SK-N-SH (cell line): ENCODE results near the gene ARID3A. TPM values are rescaled to one million over a fixed set of nuclear protein-coding genes. Genes with fewer than 3 reads are reported as not detected.

Experiments
- CTCF ChIA-PET: fragments of 300-600, 350-600 bp; formaldehyde crosslinking; extraction: SDS; loops from one replicate; lab custom pipeline; 2021; lab: Yijun Ruan, JAX
- POLR2A ChIA-PET: fragments of 350-600 bp; sonication (Branson Sonifier 250); formaldehyde crosslinking; extraction: SDS; loops from one replicate; lab custom pipeline; 2020; ENCODE audit warnings: antibody characterized with exemption, inconsistent platforms; lab: Yijun Ruan, JAX
- DNase-seq: peaks from one replicate; pipeline ENCODE4 v3.0.0; 2012
- H2AFZ ChIP-seq: fragments of 200-600 bp; sonication (generic); 2 replicates; pipeline ENCODE4 v1.8.1; 2016; ENCODE audit warnings: antibody characterized with exemption, mild to moderate bottlenecking, low read depth
- H3F3A ChIP-seq: fragments of 200-600 bp; sonication (generic); replicated peaks from 2 replicates; pipeline ENCODE3; 2016; ENCODE audit warnings: antibody characterized with exemption, mild to moderate bottlenecking; ENCODE audit not compliant: insufficient read depth
- H3K27ac ChIP-seq, 2 experiments: fragments of 200-500 bp in 1 of 2; fragments of 200-600 bp in 1 of 2; sonication (Bioruptor generic) in 1 of 2; sonication (generic), shearing (Covaris generic) in 1 of 2; 2 replicates each; pipeline versions ENCODE4 v1.5.1 to v1.6.1; 2014 to 2016; ENCODE audit warnings: low read depth in 2 of 2, inconsistent platforms in 1 of 2, low read length in 1 of 2, mild to moderate bottlenecking in 1 of 2, mixed read lengths in 1 of 2
- H3K27me3 ChIP-seq: fragments of 200-600 bp; sonication (generic), shearing (Covaris generic); 2 replicates; pipeline ENCODE4 v1.6.1; 2016; ENCODE audit warnings: mixed run types; ENCODE audit not compliant: insufficient read depth
- H3K36me3 ChIP-seq, 2 experiments: fragments of 200-500 bp in 1 of 2; fragments of 200-600 bp in 1 of 2; sonication (Bioruptor generic) in 1 of 2; sonication (generic) in 1 of 2; replicated peaks in 1 of 2; 2 replicates each; pipeline versions ENCODE3 to v1.5.1; 2014 to 2016; ENCODE audit warnings: low read length in 1 of 2, mild to moderate bottlenecking in 1 of 2; ENCODE audit not compliant: insufficient read depth in 2 of 2, control insufficient read depth in 1 of 2
- H3K4me1 ChIP-seq, 2 experiments: fragments of 200-500 bp in 1 of 2; fragments of 200-600 bp in 1 of 2; sonication (Bioruptor generic) in 1 of 2; sonication (generic), shearing (Covaris generic) in 1 of 2; 2 replicates each; pipeline versions ENCODE4 v1.5.1 to v1.6.1; 2014 to 2016; ENCODE audit warnings: low read depth in 1 of 2, low read length in 1 of 2, mixed run types in 1 of 2; ENCODE audit not compliant: insufficient read depth in 2 of 2, control insufficient read depth in 1 of 2
- H3K4me2 ChIP-seq: fragments of 200-600 bp; sonication (generic), shearing (Covaris generic); 2 replicates; pipeline ENCODE4 v1.6.1; 2017; ENCODE audit warnings: mixed run types
- H3K4me3 ChIP-seq, 2 experiments: fragments of 200-500 bp in 1 of 2; fragments of 200-600 bp in 1 of 2; sonication (Bioruptor generic) in 1 of 2; sonication (generic), shearing (Covaris generic) in 1 of 2; 2 replicates each; pipeline versions ENCODE4 v1.5.1 to v1.8.1; 2014 to 2016; ENCODE audit warnings: low read depth in 2 of 2, inconsistent platforms in 1 of 2, low read length in 1 of 2, mild to moderate bottlenecking in 1 of 2, mixed read lengths in 1 of 2, moderate library complexity in 1 of 2
- H3K79me2 ChIP-seq: fragments of 200-600 bp; sonication (generic); 2 replicates; pipeline ENCODE4 v1.8.1; 2017; ENCODE audit warnings: mild to moderate bottlenecking; ENCODE audit not compliant: insufficient read depth
- H3K9ac ChIP-seq: fragments of 200-600 bp; sonication (generic); 2 replicates; pipeline ENCODE4 v1.6.1; 2017; ENCODE audit warnings: mixed run types
- H3K9me2 ChIP-seq: fragments of 200-600 bp; sonication (generic); 2 replicates; pipeline ENCODE4 v1.6.1; 2017; ENCODE audit warnings: mixed run types
- H3K9me3 ChIP-seq: fragments of 200-600 bp; sonication (generic); 2 replicates; pipeline ENCODE4 v1.6.1; 2017; ENCODE audit warnings: mixed run types, mild to moderate bottlenecking, moderate library complexity
- H4K20me1 ChIP-seq: fragments of 200-600 bp; sonication (generic); 2 replicates; pipeline ENCODE4 v1.6.1; 2017; ENCODE audit warnings: mild to moderate bottlenecking, mixed run types; ENCODE audit not compliant: insufficient read depth
- CHD2 ChIP-seq: fragments of 150-350 bp; IDR thresholded peaks from 2 replicates; pipeline ENCODE4 v1.6.1; 2018; ENCODE audit warnings: low read length; ENCODE audit not compliant: partially characterized antibody
- ELF1 ChIP-seq: IDR thresholded peaks from 2 replicates; pipeline ENCODE4 v1.4.0; 2012
- EP300 ChIP-seq, 2 experiments: IDR thresholded peaks; 2 replicates each; pipeline versions ENCODE4 v1.4.0 to v1.6.1; 2012; ENCODE audit warnings: borderline replicate concordance in 1 of 2, low read depth in 1 of 2, low read length in 1 of 2
- EZH2phosphoT487 ChIP-seq: fragments of 200-600 bp; sonication (generic); IDR thresholded peaks from 2 replicates; pipeline ENCODE4 v1.6.1; 2017; ENCODE audit warnings: low read depth, mixed run types, mild to moderate bottlenecking, antibody characterized with exemption, moderate library complexity, borderline replicate concordance
- FOSL2 ChIP-seq: IDR thresholded peaks from 2 replicates; pipeline ENCODE4 v1.4.0; 2012; ENCODE audit warnings: low read depth, mild to moderate bottlenecking, moderate library complexity, borderline replicate concordance
- GATA2 ChIP-seq: sonication (generic); formaldehyde crosslinking; IDR thresholded peaks from 2 replicates; pipeline ENCODE4 v1.5.0; 2020; ENCODE audit warnings: mild to moderate bottlenecking, missing genetic modification reagents
- JUND ChIP-seq: IDR thresholded peaks from 2 replicates; pipeline ENCODE4 v1.4.0; 2012
- NFIC ChIP-seq: IDR thresholded peaks from 2 replicates; pipeline ENCODE4 v1.4.0; 2012; ENCODE audit warnings: borderline replicate concordance
- POLR2AphosphoS5 ChIP-seq: IDR thresholded peaks from 2 replicates; pipeline ENCODE4 v1.6.1; 2012; ENCODE audit warnings: low read depth, low read length
- RXRA ChIP-seq: IDR thresholded peaks from 2 replicates; pipeline ENCODE4 v1.4.0; 2012; ENCODE audit warnings: low read depth, mild to moderate bottlenecking, borderline replicate concordance
- TCF12 ChIP-seq: IDR thresholded peaks from 2 replicates; pipeline ENCODE4 v1.4.0; 2012
- TEAD4 ChIP-seq: IDR thresholded peaks from 2 replicates; pipeline ENCODE4 v1.4.0; 2012; ENCODE audit warnings: mild to moderate bottlenecking, borderline replicate concordance; ENCODE audit not compliant: insufficient read depth
- YY1 ChIP-seq: IDR thresholded peaks from 2 replicates; pipeline ENCODE4 v1.4.0; 2012; ENCODE audit warnings: low read depth, mild to moderate bottlenecking
- WGBS: methylation state at CpG from one replicate; pipeline ENCODE4 v1.1.6; 2017; ENCODE audit warnings: low lambda C conversion rate; 5-methylcytosine and 5-hydroxymethylcytosine counted together
- polyA plus RNA-seq, 3 experiments: library from polyadenylated mRNA; depleted of rRNA; stranded (reverse); fragments of >200 nt; gene quantifications; 2 replicates each; pipeline ENCODE4 v1.2.3, GENCODE V29; 2012
- TF ChIP-seq, protein P1 (sequence below): fragments of 200-600 bp; sonication (generic); IDR thresholded peaks from 2 replicates; pipeline ENCODE4 v1.6.1; 2017; ENCODE audit warnings: antibody characterized with exemption, mild to moderate bottlenecking, moderate library complexity
- TF ChIP-seq, protein P2 (sequence below): fragments of 150-350 bp; IDR thresholded peaks from 2 replicates; pipeline ENCODE4 v1.6.1; 2016; ENCODE audit warnings: mild to moderate bottlenecking, low read depth, low read length
- TF ChIP-seq, protein P3 (sequence below): IDR thresholded peaks from 2 replicates; pipeline ENCODE4 v1.6.1; 2012; ENCODE audit warnings: mild to moderate bottlenecking, low read depth, low read length, moderate library complexity
- TF ChIP-seq, protein P4 (sequence below): IDR thresholded peaks from 2 replicates; pipeline ENCODE4 v1.4.0; 2012; ENCODE audit warnings: low read depth, borderline replicate concordance
- TF ChIP-seq, protein P5 (sequence below): fragments of 150-350 bp; IDR thresholded peaks from 2 replicates; pipeline ENCODE4 v1.6.1; 2017; ENCODE audit warnings: antibody characterized with exemption, low read length, low read depth, borderline replicate concordance
- TF ChIP-seq, protein P6 (sequence below): IDR thresholded peaks from 2 replicates; pipeline ENCODE4; 2012

Gene ARID3A
- polyA plus RNA-seq, 1 of the 3 experiments (the other 2 are of a cell fraction): 8.6 TPM

DNA sequence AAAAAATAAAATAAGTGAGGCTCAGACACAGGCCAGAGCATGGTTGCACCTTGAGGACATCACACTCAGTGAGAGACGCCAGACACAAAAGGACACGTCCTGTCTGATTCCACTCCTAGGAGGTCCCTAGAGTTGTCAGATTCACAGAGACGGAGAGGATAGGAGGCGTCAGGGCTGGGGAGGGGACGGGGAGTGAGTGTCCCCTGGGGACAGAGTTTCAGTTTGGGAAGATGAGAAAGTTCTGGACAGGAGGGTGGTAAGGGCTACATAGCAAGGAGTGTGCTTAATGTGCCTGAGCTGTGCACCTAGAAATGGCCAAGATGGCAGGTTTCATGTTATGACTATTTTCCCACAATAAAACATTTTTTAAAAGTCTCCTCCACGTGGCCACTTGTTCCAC lies 72.2 kb downstream of the ARID3A start (continued):
- TF ChIP-seq POLR2AphosphoS5: no peak

DNA sequence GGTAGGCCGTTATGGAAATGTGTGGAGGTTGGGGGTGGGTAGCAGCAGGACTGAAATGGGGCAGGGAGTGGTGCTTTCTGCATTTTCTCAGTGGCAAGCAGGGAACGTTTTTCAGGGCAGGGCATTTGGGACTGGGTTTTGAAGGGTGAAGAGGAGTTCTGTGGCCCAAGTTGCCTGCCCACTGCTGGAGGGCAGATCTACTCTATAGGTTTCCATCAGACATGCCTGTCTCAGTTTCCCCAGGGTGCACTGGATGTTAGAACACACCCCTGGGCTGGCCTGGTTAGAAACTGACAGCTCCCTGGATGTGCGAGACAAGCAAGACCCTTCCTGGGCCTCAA lies 73.5 kb downstream of the ARID3A start:
- Histone ChIP-seq H3K27me3 (peaks cover 56% of the 10 kb centered on the region), H3K79me2 (no peaks in the 10 kb centered on the region)

More for the DNA sequence above, 73.5 kb downstream of the ARID3A start:
- no peak for DNase-seq
- CTCF ChIA-PET: no interaction called here
- 7% methylated on average over 3 of the region's 3 CpGs for WGBS
- Histone ChIP-seq H4K20me1 (no peaks in the 10 kb centered on the region), H3K4me2 (no peak overlapping the region), H3F3A (peaks cover 17% of the 10 kb centered on the region), H3K27ac (no peak overlapping the region), H3K9me3 (no peaks in the 10 kb centered on the region), H2AFZ (no peak overlapping the region), H3K9me2 (no peaks in the 10 kb centered on the region), H3K9ac (no peak overlapping the region), H3K4me3 (no peak overlapping the region), H3K36me3 (peaks cover 0 to 3% of the 10 kb centered on the region in 2 experiments), H3K4me1 (peaks cover 0 to 13% of the 10 kb centered on the region in 2 experiments; a peak in 1 of 4 replicates)
- TF ChIP-seq ELF1: no peak
- TF ChIP-seq TEAD4: no peak
- no peak for TF ChIP-seq GATA2 (CRISPR knock-in tag)
- TF ChIP-seq, protein P1, sequence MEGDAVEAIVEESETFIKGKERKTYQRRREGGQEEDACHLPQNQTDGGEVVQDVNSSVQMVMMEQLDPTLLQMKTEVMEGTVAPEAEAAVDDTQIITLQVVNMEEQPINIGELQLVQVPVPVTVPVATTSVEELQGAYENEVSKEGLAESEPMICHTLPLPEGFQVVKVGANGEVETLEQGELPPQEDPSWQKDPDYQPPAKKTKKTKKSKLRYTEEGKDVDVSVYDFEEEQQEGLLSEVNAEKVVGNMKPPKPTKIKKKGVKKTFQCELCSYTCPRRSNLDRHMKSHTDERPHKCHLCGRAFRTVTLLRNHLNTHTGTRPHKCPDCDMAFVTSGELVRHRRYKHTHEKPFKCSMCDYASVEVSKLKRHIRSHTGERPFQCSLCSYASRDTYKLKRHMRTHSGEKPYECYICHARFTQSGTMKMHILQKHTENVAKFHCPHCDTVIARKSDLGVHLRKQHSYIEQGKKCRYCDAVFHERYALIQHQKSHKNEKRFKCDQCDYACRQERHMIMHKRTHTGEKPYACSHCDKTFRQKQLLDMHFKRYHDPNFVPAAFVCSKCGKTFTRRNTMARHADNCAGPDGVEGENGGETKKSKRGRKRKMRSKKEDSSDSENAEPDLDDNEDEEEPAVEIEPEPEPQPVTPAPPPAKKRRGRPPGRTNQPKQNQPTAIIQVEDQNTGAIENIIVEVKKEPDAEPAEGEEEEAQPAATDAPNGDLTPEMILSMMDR: no peak
- no peak for TF ChIP-seq POLR2AphosphoS5
- TF ChIP-seq JUND: no peak
- TF ChIP-seq, protein P2, sequence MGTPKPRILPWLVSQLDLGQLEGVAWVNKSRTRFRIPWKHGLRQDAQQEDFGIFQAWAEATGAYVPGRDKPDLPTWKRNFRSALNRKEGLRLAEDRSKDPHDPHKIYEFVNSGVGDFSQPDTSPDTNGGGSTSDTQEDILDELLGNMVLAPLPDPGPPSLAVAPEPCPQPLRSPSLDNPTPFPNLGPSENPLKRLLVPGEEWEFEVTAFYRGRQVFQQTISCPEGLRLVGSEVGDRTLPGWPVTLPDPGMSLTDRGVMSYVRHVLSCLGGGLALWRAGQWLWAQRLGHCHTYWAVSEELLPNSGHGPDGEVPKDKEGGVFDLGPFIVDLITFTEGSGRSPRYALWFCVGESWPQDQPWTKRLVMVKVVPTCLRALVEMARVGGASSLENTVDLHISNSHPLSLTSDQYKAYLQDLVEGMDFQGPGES: no peak
- TF ChIP-seq, protein P3, sequence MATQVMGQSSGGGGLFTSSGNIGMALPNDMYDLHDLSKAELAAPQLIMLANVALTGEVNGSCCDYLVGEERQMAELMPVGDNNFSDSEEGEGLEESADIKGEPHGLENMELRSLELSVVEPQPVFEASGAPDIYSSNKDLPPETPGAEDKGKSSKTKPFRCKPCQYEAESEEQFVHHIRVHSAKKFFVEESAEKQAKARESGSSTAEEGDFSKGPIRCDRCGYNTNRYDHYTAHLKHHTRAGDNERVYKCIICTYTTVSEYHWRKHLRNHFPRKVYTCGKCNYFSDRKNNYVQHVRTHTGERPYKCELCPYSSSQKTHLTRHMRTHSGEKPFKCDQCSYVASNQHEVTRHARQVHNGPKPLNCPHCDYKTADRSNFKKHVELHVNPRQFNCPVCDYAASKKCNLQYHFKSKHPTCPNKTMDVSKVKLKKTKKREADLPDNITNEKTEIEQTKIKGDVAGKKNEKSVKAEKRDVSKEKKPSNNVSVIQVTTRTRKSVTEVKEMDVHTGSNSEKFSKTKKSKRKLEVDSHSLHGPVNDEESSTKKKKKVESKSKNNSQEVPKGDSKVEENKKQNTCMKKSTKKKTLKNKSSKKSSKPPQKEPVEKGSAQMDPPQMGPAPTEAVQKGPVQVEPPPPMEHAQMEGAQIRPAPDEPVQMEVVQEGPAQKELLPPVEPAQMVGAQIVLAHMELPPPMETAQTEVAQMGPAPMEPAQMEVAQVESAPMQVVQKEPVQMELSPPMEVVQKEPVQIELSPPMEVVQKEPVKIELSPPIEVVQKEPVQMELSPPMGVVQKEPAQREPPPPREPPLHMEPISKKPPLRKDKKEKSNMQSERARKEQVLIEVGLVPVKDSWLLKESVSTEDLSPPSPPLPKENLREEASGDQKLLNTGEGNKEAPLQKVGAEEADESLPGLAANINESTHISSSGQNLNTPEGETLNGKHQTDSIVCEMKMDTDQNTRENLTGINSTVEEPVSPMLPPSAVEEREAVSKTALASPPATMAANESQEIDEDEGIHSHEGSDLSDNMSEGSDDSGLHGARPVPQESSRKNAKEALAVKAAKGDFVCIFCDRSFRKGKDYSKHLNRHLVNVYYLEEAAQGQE: no peak
- TF ChIP-seq EP300 (IDR thresholded peaks at IDR 0.05; ENCODE audit: borderline replicate concordance in 1 of 2, low read depth in 1 of 2, low read length in 1 of 2): no peak
- no peak for TF ChIP-seq YY1
- TF ChIP-seq NFIC: no peak
- TF ChIP-seq, protein P4, sequence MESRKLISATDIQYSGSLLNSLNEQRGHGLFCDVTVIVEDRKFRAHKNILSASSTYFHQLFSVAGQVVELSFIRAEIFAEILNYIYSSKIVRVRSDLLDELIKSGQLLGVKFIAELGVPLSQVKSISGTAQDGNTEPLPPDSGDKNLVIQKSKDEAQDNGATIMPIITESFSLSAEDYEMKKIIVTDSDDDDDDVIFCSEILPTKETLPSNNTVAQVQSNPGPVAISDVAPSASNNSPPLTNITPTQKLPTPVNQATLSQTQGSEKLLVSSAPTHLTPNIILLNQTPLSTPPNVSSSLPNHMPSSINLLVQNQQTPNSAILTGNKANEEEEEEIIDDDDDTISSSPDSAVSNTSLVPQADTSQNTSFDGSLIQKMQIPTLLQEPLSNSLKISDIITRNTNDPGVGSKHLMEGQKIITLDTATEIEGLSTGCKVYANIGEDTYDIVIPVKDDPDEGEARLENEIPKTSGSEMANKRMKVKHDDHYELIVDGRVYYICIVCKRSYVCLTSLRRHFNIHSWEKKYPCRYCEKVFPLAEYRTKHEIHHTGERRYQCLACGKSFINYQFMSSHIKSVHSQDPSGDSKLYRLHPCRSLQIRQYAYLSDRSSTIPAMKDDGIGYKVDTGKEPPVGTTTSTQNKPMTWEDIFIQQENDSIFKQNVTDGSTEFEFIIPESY: no peak
- TF ChIP-seq, protein P5, sequence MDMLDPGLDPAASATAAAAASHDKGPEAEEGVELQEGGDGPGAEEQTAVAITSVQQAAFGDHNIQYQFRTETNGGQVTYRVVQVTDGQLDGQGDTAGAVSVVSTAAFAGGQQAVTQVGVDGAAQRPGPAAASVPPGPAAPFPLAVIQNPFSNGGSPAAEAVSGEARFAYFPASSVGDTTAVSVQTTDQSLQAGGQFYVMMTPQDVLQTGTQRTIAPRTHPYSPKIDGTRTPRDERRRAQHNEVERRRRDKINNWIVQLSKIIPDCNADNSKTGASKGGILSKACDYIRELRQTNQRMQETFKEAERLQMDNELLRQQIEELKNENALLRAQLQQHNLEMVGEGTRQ: no peak
- no peak for TF ChIP-seq FOSL2
- TF ChIP-seq, protein P6, sequence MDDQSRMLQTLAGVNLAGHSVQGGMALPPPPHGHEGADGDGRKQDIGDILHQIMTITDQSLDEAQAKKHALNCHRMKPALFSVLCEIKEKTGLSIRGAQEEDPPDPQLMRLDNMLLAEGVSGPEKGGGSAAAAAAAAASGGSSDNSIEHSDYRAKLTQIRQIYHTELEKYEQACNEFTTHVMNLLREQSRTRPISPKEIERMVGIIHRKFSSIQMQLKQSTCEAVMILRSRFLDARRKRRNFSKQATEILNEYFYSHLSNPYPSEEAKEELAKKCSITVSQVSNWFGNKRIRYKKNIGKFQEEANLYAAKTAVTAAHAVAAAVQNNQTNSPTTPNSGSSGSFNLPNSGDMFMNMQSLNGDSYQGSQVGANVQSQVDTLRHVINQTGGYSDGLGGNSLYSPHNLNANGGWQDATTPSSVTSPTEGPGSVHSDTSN: no peak
- no peak for TF ChIP-seq EZH2phosphoT487
- no peak for TF ChIP-seq RXRA
- TF ChIP-seq CHD2: no peak
- no peak for TF ChIP-seq TCF12
- POLR2A ChIA-PET: interaction anchor here (0.6 kb wide), 1 partner anchor 549 kb away, joined by 3 read pairs; no protein-coding TSS in a partner anchor
